Mucosa of rectum (tissue), 2 donors: Measurements from ENCODE around the gene NEIL1.
A peak's percentile ranks its signal among the peaks of the same experiment; 100 is the strongest.
"Not testable (repeated sequence)": the region's sequence is repeated elsewhere in the genome, so short reads cannot be mapped to it uniquely, and the experiment has no call there.

Experiments used
- H3K27ac ChIP-seq, 2 donors: one replicate each; pipeline ENCODE4 v1.7.0; 2013; ENCODE audit warnings: inconsistent platforms in 2 of 2, low read depth in 2 of 2, low read length in 2 of 2
- H3K27me3 ChIP-seq, 2 donors: one replicate each; pipeline ENCODE4 v1.7.0; 2013; ENCODE audit warnings: low read length in 2 of 2; ENCODE audit not compliant: control insufficient read depth in 2 of 2, insufficient read depth in 2 of 2
- H3K36me3 ChIP-seq, 2 donors: one replicate each; pipeline ENCODE4 v1.7.0; 2013; ENCODE audit warnings: low read length in 2 of 2; ENCODE audit not compliant: control insufficient read depth in 2 of 2, insufficient read depth in 2 of 2
- H3K4me1 ChIP-seq, 2 donors: one replicate each; pipeline ENCODE4 v1.7.0; 2013; ENCODE audit warnings: low read length in 2 of 2, mild to moderate bottlenecking in 1 of 2; ENCODE audit not compliant: control insufficient read depth in 2 of 2, insufficient read depth in 2 of 2
- H3K4me3 ChIP-seq, 2 donors: one replicate each; pipeline ENCODE4 v1.7.0; 2013; ENCODE audit warnings: low read length in 2 of 2
- H3K9ac ChIP-seq, 2 donors: one replicate each; pipeline ENCODE4 v1.7.0; 2013; ENCODE audit warnings: low read length in 2 of 2, low read depth in 1 of 2, mild to moderate bottlenecking in 1 of 2
- H3K9me3 ChIP-seq, 2 donors: one replicate each; pipeline ENCODE4 v1.7.0; 2013; ENCODE audit warnings: low read length in 2 of 2; ENCODE audit not compliant: control insufficient read depth in 2 of 2
- donor health status: healthy.
- donor health status: Normal muscosa, but diverticular disease.

NEIL1 gene

DNA sequence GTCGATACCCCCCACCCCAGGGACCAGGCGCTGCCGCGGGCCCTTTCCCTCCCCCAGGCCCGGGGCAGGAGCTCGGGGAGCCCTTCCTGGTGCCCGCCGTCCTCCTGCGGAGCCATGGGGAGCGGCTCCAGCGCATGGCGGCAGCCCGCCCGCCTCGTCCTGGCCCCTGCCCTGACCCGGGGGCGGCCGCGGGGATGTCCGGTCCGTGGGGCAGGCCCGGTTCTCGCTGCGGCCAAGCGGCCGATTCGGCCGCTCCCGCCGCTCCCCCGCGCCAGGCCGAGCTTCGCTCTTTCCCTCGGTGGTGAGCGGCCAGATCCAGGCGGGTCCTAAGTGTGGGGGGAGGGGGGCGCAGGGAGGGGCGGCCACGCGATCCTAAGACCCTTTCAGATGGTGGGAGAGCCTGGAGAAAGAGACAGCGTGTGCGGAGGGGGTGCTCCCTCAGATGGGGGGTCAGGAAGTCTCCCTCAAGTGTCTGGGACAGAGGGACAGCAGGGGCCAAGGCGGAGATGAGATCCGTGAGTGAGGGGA is 1.3 kb downstream of the NEIL1 start:
- H3K4me1 ChIP-seq: peaks cover 9 to 13% of the 10 kb centered on the region in 2 donors
- H3K4me3 ChIP-seq: peak overlapping the region; percentile 73 to 89
- no peaks in the 10 kb centered on the region for H3K9me3 ChIP-seq
- peak overlapping the region in 1 of 2 donors; percentile 74 for H3K27ac ChIP-seq
- H3K36me3 ChIP-seq: no peaks in the 10 kb centered on the region
- H3K9ac ChIP-seq: peak overlapping the region; percentile 83 to 88
- no peaks in the 10 kb centered on the region for H3K27me3 ChIP-seq

GRCh38 chr15:75348562-75349350 is 1.9 kb downstream of the NEIL1 start:
- Histone ChIP-seq H3K4me3 (peak overlapping the region; percentile 73 to 89), H3K4me1 (peaks cover 9 to 13% of the 10 kb centered on the region in 2 donors), H3K27me3 (no peaks in the 10 kb centered on the region), H3K9ac (peak overlapping the region; percentile 47 to 88), H3K27ac (peak overlapping the region in 1 of 2 donors; percentile 74), H3K36me3 (peaks cover 0 to under 1% of the 10 kb centered on the region in 2 donors), H3K9me3 (no peaks in the 10 kb centered on the region)

- peaks cover 9 to 13% of the 10 kb centered on the region in 2 donors for H3K4me1 ChIP-seq
- not testable (repeated sequence) for H3K9me3 ChIP-seq, H3K9ac ChIP-seq, H3K27me3 ChIP-seq, H3K27ac ChIP-seq, H3K4me3 ChIP-seq, H3K36me3 ChIP-seq
These were observed 2.5 kb downstream of the NEIL1 start for GRCh38 chr15:75349351-75349669.

DNA sequence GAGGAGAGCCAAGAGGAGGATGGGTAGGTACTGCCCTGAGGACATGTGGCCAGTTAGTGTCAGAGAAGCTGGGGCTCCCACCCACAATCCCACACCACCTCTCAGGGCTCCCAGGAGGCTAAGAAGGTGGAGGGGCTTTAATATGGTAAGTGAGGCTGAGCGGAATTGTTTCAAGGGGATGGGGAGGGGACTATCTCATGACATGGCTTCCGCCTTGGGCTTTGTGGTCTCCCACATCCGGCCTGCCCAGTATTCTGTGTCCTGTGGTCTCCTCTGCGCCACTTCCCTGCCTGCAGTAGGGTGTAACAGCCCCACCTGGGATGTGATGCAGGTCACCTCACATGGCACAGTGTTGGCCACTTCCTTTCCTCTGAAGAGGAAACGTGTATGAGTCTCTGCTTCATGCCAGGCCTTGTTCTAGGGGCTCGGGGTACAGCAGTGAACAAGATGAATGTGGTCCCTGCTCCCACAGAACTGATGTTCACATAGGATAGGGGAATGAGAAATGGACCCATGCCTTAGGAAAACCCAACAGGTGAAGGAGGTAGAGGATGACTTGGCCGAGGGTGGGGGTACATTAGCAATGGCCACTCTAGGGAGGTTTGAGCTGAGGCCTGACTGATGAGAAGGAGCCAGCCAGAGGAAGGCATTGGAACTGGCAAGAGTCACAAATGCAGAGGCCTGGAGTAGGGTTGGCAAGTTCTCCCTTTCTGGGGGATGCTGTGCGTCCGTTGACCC is 3.2 kb downstream of the NEIL1 start:
- Histone ChIP-seq H3K4me1 (peaks cover 9 to 13% of the 10 kb centered on the region in 2 donors), H3K27me3 (no peaks in the 10 kb centered on the region), H3K9ac (no peak overlapping the region), H3K4me3 (no peak overlapping the region), H3K36me3 (peaks cover 0 to 7% of the 10 kb centered on the region in 2 donors), H3K27ac (no peak overlapping the region), H3K9me3 (no peaks in the 10 kb centered on the region)

- Histone ChIP-seq H3K9me3 (no peaks in the 10 kb centered on the region), H3K9ac (no peak overlapping the region), H3K36me3 (peaks cover 0 to 12% of the 10 kb centered on the region in 2 donors), H3K4me1 (peaks cover 9 to 13% of the 10 kb centered on the region in 2 donors), H3K4me3 (no peak overlapping the region), H3K27ac (no peak overlapping the region), H3K27me3 (no peaks in the 10 kb centered on the region)
These were observed 3.9 kb downstream of the NEIL1 start for GRCh38 chr15:75350601-75351361.

DNA sequence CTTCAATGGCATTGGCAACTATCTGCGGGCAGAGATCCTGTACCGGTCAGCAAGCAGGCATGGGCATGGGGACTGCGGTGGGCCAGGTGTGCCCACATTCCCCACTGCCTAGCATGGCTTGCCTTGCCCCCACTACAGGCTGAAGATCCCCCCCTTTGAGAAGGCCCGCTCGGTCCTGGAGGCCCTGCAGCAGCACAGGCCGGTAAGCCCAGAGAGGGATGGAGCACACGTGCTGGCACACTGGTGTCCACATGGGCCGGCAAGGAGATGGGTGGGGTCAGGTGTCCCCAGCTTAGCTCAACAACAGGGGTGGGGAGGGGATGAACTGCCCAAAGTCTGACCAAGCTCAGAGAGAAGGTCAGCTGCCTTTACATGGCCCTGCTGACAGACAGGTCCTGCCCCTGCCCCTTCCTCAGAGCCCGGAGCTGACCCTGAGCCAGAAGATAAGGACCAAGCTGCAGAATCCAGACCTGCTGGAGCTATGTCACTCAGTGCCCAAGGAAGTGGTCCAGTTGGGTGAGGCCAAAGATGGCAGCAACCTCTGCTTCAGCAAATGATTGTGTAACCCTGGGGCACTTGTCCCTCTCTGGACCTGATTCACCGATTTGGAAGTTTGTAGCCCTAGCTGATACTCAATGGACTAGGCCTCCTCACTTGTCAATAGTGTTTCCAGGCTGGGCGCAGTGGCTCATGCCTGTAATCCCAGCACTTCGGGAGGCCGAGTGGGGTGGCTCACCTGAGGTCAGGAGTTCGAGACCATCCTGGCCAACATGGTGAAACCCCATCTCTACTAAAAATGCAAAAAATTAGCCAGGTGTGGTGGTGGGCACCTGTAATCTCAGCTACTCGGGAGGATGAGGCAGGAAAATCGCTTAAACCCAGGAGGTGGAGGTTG is 5.6 kb downstream of the NEIL1 start:
- H3K36me3 ChIP-seq: peaks cover 6 to 23% of the 10 kb centered on the region in 2 donors
- peaks cover 8 to 9% of the 10 kb centered on the region in 2 donors for H3K4me1 ChIP-seq
- no peak overlapping the region for H3K4me3 ChIP-seq
- H3K27ac ChIP-seq: no peak overlapping the region
- H3K9ac ChIP-seq: no peak overlapping the region
- H3K27me3 ChIP-seq: no peaks in the 10 kb centered on the region
- H3K9me3 ChIP-seq: no peaks in the 10 kb centered on the region

DNA sequence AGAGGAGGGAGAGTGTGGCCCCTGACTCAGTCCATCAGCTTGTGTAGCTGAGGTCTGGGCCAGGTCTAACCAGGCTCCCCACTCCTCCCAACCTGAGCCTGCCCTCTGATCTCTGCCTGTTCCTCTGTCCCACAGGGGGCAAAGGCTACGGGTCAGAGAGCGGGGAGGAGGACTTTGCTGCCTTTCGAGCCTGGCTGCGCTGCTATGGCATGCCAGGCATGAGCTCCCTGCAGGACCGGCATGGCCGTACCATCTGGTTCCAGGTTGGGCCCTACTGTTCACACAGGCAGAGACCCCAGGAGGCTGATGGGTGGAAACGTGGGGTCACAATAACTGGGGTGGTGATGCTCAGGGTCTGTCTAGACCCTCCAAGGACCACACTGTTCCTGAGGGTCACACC is 6.8 kb downstream of the NEIL1 start:
- H3K27me3 ChIP-seq: no peaks in the 10 kb centered on the region
- H3K9ac ChIP-seq: no peak overlapping the region
- peaks cover 5 to 6% of the 10 kb centered on the region in 2 donors for H3K4me1 ChIP-seq
- peaks cover 14 to 30% of the 10 kb centered on the region in 2 donors for H3K36me3 ChIP-seq
- no peak overlapping the region for H3K27ac ChIP-seq
- H3K9me3 ChIP-seq: no peaks in the 10 kb centered on the region
- H3K4me3 ChIP-seq: no peak overlapping the region

DNA sequence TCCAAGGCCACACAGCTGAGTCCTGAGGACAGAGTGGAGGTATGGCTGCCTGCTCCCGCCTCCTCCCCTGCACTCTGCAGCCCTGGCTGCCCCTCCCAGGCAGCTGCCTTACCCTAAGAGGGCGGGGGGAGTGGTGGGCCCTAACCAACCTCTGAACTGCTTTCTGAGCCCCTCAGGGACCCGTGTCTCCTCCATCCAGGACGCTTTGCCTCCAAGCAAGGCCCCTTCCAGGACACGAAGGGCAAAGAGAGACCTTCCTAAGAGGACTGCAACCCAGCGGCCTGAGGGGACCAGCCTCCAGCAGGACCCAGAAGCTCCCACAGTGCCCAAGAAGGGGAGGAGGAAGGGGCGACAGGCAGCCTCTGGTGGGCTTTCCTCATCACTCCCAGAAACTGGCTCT is 7.6 kb downstream of the NEIL1 start:
- peaks cover 22 to 34% of the 10 kb centered on the region in 2 donors for H3K36me3 ChIP-seq
- H3K27me3 ChIP-seq: no peaks in the 10 kb centered on the region
- H3K27ac ChIP-seq: no peak overlapping the region
- H3K4me1 ChIP-seq: no peaks in the 10 kb centered on the region
- H3K9ac ChIP-seq: no peak overlapping the region
- no peak overlapping the region for H3K4me3 ChIP-seq
- H3K9me3 ChIP-seq: no peaks in the 10 kb centered on the region

- Histone ChIP-seq H3K4me1 (no peaks in the 10 kb centered on the region), H3K27me3 (no peaks in the 10 kb centered on the region), H3K27ac (no peak overlapping the region), H3K9ac (no peak overlapping the region), H3K9me3 (no peaks in the 10 kb centered on the region), H3K4me3 (no peak overlapping the region), H3K36me3 (peaks cover 28 to 42% of the 10 kb centered on the region in 2 donors)
These were observed 8.5 kb downstream of the NEIL1 start for GRCh38 chr15:75355369-75355768.
